A673 (cell line): ENCODE data around the gene EIF3D.
"Not testable (repeated sequence)": the region's sequence is repeated elsewhere in the genome, so short reads cannot be mapped to it uniquely, and the experiment has no call there.

Experiments
- EZH2 ChIP-seq: fragments of 200-600 bp; sonication (generic); IDR thresholded peaks from 2 replicates; pipeline ENCODE4 v1.6.1; 2017; ENCODE audit warnings: borderline replicate concordance, low read depth, mild to moderate bottlenecking, mixed read lengths, antibody characterized with exemption, low read length; ENCODE audit not compliant: poor library complexity, severe bottlenecking
- TF ChIP-seq, protein P1 (sequence below): fragments of 300-800, 200-600 bp; sonication (generic); conservative IDR thresholded peaks from 2 replicates; pipeline ENCODE4 v1.5.1; 2017; ENCODE audit warnings: low read depth, mild to moderate bottlenecking, antibody characterized with exemption, low read length, moderate library complexity, mixed read lengths

DNA sequence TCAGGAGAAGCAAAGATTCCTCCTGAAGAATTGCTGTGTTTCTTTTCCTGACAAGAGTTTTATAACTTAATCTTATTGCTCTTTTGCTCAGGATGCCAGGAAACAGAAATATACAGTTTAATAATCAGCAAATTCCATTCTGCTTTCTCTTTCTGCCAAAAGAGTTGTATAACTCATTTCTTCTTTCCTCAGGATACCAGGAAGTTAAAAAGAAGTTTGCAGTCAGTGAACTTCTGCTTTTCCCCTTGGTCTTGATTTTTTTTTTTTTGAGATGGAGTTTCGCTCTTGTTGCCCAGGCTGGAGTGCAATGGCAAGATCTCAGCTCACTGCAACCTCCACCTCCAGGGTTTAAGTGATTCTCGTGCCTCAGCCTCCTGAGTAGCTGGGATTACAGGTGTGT, 9.1 kb downstream of the EIF3D start:
- TF ChIP-seq, protein P1, sequence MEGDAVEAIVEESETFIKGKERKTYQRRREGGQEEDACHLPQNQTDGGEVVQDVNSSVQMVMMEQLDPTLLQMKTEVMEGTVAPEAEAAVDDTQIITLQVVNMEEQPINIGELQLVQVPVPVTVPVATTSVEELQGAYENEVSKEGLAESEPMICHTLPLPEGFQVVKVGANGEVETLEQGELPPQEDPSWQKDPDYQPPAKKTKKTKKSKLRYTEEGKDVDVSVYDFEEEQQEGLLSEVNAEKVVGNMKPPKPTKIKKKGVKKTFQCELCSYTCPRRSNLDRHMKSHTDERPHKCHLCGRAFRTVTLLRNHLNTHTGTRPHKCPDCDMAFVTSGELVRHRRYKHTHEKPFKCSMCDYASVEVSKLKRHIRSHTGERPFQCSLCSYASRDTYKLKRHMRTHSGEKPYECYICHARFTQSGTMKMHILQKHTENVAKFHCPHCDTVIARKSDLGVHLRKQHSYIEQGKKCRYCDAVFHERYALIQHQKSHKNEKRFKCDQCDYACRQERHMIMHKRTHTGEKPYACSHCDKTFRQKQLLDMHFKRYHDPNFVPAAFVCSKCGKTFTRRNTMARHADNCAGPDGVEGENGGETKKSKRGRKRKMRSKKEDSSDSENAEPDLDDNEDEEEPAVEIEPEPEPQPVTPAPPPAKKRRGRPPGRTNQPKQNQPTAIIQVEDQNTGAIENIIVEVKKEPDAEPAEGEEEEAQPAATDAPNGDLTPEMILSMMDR: not testable (repeated sequence)
- not testable (repeated sequence) for TF ChIP-seq EZH2
